ENCODE measurements around the gene C17orf50.
A peak's percentile ranks its signal among the peaks of the same experiment; 100 is the strongest.

Gene C17orf50

GRCh38 chr17:35734396-35734795 lies 26.3 kb upstream of the C17orf50 start:
- Histone ChIP-seq H3K27ac (ENCODE audit: low read length) (no peak overlapping the region), H3K9ac (ENCODE audit: low read length) (no peak overlapping the region), H3K27me3 (ENCODE audit: control insufficient read depth, insufficient read depth, low read length) (peaks cover 20% of the 10 kb centered on the region), H3K4me1 (ENCODE audit: control insufficient read depth, low read depth, low read length) (peaks cover 9% of the 10 kb centered on the region), H3K36me3 (ENCODE audit: control insufficient read depth, low read depth, low read length) (no peaks in the 10 kb centered on the region), H3K9me3 (ENCODE audit: control insufficient read depth, low read depth, low read length) (no peaks in the 10 kb centered on the region), H3K4me3 (ENCODE audit: low read length) (no peak overlapping the region)

DNA sequence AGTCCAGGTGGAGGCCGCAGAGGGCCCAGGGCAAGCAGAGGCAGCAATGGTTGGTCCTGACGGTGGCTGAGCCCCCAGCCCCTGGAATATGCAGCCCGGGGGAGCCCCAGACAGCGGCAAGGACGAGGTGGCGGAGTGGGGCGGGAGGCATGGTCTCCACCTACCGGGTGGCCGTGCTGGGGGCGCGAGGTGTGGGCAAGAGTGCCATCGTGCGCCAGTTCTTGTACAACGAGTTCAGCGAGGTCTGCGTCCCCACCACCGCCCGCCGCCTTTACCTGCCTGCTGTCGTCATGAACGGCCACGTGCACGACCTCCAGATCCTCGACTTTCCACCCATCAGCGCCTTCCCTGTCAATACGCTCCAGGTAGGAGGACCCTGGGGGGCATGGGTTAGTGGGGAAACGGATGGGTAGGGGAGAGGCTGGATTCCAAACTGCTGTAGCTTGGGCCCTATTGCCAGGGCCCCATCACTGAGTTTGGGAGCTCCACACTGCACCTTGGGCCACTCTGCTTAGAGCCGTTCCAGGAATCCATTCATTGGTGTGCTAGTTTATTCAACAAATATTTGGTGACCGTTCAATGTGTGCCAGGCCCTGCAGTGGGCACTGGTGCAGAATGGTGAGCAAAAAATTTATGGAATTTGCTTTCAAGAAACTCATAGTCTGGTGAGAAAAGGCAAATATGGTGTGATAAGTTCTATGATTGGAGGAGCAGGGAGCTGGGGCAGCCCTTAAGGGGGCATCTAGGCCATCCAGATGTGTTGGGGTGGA lies 25.5 kb upstream of the C17orf50 start:
- Histone ChIP-seq H3K9ac (ENCODE audit: low read length) (no peak overlapping the region), H3K27ac (ENCODE audit: low read length) (no peak overlapping the region)

GRCh38 chr17:35736236-35736635 lies 24.5 kb upstream of the C17orf50 start:
- peaks cover 34% of the 10 kb centered on the region for H3K27me3 ChIP-seq (ENCODE audit: control insufficient read depth, insufficient read depth, low read length)
- H3K4me1 ChIP-seq (ENCODE audit: control insufficient read depth, low read depth, low read length) = peaks cover under 1% of the 10 kb centered on the region
- no peaks in the 10 kb centered on the region for H3K36me3 ChIP-seq (ENCODE audit: control insufficient read depth, low read depth, low read length)
- H3K9me3 ChIP-seq (ENCODE audit: control insufficient read depth, low read depth, low read length) = no peaks in the 10 kb centered on the region
- H3K9ac ChIP-seq (ENCODE audit: low read length) = no peak overlapping the region
- no peak overlapping the region for H3K4me3 ChIP-seq (ENCODE audit: low read length)
- H3K27ac ChIP-seq (ENCODE audit: low read length) = no peak overlapping the region

More for the DNA sequence above, 25.5 kb upstream of the C17orf50 start:
- no peaks in the 10 kb centered on the region for H3K9me3 ChIP-seq (ENCODE audit: control insufficient read depth, low read depth, low read length)
- H3K27me3 ChIP-seq (ENCODE audit: control insufficient read depth, insufficient read depth, low read length) = peaks cover 28% of the 10 kb centered on the region
- H3K36me3 ChIP-seq (ENCODE audit: control insufficient read depth, low read depth, low read length) = no peaks in the 10 kb centered on the region
- peaks cover 4% of the 10 kb centered on the region for H3K4me1 ChIP-seq (ENCODE audit: control insufficient read depth, low read depth, low read length)
- H3K4me3 ChIP-seq (ENCODE audit: low read length) = no peak overlapping the region

DNA sequence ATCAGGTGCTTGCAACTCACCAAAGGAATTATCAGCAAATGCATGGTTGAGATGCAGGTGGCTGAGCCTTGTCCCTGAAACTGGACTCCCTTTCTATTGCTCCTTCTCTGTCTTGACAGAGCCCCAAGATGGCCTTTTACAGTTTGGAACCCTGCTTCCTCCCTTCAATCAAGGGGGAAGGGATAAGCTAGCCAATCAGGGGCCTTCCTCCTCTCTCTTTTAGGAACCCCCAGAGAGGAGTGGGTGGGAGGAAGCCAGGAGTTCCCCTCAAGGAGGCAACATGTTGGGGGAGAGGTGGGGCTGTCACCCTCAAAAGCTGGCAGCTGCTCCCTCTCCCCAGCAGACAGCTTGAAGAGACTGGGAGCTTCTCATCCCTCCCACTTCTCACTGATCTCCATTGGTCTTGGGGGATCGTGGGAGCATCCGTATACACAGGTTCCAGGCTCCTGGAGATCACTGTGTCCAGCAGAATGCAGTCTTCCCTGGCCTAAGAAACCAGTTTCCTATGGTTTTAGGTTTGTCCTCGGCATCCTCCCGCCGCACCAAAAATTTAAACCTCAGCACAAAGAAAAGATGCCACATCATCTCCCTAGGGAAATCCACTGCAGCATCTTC lies 22.1 kb upstream of the C17orf50 start:
- no peak overlapping the region for H3K27ac ChIP-seq (ENCODE audit: low read length)

GRCh38 chr17:35740216-35740615 lies 20.5 kb upstream of the C17orf50 start:
- no peaks in the 10 kb centered on the region for H3K4me1 ChIP-seq (ENCODE audit: control insufficient read depth, low read depth, low read length)
- no peak overlapping the region for H3K4me3 ChIP-seq (ENCODE audit: low read length)
- H3K9ac ChIP-seq (ENCODE audit: low read length) = no peak overlapping the region
- H3K36me3 ChIP-seq (ENCODE audit: control insufficient read depth, low read depth, low read length) = no peaks in the 10 kb centered on the region
- H3K27me3 ChIP-seq (ENCODE audit: control insufficient read depth, insufficient read depth, low read length) = peaks cover 49% of the 10 kb centered on the region
- H3K27ac ChIP-seq (ENCODE audit: low read length) = no peak overlapping the region
- H3K9me3 ChIP-seq (ENCODE audit: control insufficient read depth, low read depth, low read length) = no peaks in the 10 kb centered on the region

More for the DNA sequence above, 22.1 kb upstream of the C17orf50 start:
- H3K9me3 ChIP-seq (ENCODE audit: control insufficient read depth, low read depth, low read length) = no peaks in the 10 kb centered on the region
- H3K9ac ChIP-seq (ENCODE audit: low read length) = no peak overlapping the region
- H3K4me3 ChIP-seq (ENCODE audit: low read length) = no peak overlapping the region
- H3K4me1 ChIP-seq (ENCODE audit: control insufficient read depth, low read depth, low read length) = no peaks in the 10 kb centered on the region
- peaks cover 49% of the 10 kb centered on the region for H3K27me3 ChIP-seq (ENCODE audit: control insufficient read depth, insufficient read depth, low read length)
- H3K36me3 ChIP-seq (ENCODE audit: control insufficient read depth, low read depth, low read length) = no peaks in the 10 kb centered on the region

GRCh38 chr17:35740997-35741931 lies 19.4 kb upstream of the C17orf50 start:
- H3K27ac ChIP-seq (ENCODE audit: low read length) = no peak overlapping the region
- H3K9me3 ChIP-seq (ENCODE audit: control insufficient read depth, low read depth, low read length) = no peaks in the 10 kb centered on the region
- peak overlapping the region; percentile 31 for H3K4me3 ChIP-seq (ENCODE audit: low read length)
- no peaks in the 10 kb centered on the region for H3K36me3 ChIP-seq (ENCODE audit: control insufficient read depth, low read depth, low read length)
- peaks cover 49% of the 10 kb centered on the region for H3K27me3 ChIP-seq (ENCODE audit: control insufficient read depth, insufficient read depth, low read length)
- no peaks in the 10 kb centered on the region for H3K4me1 ChIP-seq (ENCODE audit: control insufficient read depth, low read depth, low read length)
- no peak overlapping the region for H3K9ac ChIP-seq (ENCODE audit: low read length)

- Histone ChIP-seq H3K4me3 (ENCODE audit: low read length) (no peak overlapping the region), H3K9me3 (ENCODE audit: control insufficient read depth, low read depth, low read length) (no peaks in the 10 kb centered on the region), H3K27ac (ENCODE audit: low read length) (no peak overlapping the region), H3K36me3 (ENCODE audit: control insufficient read depth, low read depth, low read length) (no peaks in the 10 kb centered on the region), H3K9ac (ENCODE audit: low read length) (no peak overlapping the region), H3K4me1 (ENCODE audit: control insufficient read depth, low read depth, low read length) (no peaks in the 10 kb centered on the region), H3K27me3 (ENCODE audit: control insufficient read depth, insufficient read depth, low read length) (peaks cover 49% of the 10 kb centered on the region)
These were observed 18.2 kb upstream of the C17orf50 start for GRCh38 chr17:35742496-35742895.

GRCh38 chr17:35742896-35743477 lies 17.7 kb upstream of the C17orf50 start:
- peaks cover 49% of the 10 kb centered on the region for H3K27me3 ChIP-seq (ENCODE audit: control insufficient read depth, insufficient read depth, low read length)
- H3K9ac ChIP-seq (ENCODE audit: low read length) = no peak overlapping the region
- no peaks in the 10 kb centered on the region for H3K36me3 ChIP-seq (ENCODE audit: control insufficient read depth, low read depth, low read length)

DNA sequence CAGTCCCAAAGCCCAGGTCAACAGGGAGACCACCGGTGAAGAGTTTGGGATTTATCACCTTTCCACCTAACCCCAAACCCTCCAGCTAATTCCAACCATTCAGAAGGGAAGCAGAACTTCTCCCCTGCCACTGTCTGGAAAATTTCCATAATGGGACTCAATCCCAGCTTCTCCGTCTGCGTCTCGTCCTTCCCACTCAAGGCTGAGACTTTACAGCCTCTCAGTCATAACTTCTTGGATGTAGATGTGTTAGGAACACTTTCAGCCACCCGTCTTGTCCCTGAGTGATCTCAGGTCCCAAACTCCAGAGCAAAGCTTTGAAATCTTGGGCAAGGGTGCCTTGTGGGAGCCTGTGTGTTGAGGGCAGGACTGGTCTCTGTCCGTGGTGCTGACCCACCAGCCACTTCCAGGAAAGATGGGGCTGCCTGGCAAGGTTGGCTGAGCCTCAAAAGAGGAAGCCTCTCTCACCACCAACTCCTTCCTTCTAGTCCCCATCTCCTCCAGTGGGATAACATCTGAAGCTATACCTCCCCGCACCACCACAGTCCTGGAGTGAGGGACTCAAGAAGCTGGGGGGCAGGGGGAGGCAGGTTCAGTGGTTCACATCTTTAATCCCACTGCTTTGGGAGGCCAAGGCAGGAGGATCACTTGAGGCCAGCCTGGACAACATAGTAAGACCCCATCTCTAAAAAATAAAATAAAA lies 16.9 kb upstream of the C17orf50 start:
- Histone ChIP-seq H3K4me3 (ENCODE audit: low read length) (no peak overlapping the region), H3K4me1 (ENCODE audit: control insufficient read depth, low read depth, low read length) (no peaks in the 10 kb centered on the region), H3K27me3 (ENCODE audit: control insufficient read depth, insufficient read depth, low read length) (peaks cover 43% of the 10 kb centered on the region)

More at GRCh38 chr17:35742896-35743477, 17.7 kb upstream of the C17orf50 start:
- H3K27ac ChIP-seq (ENCODE audit: low read length) = no peak overlapping the region
- no peaks in the 10 kb centered on the region for H3K4me1 ChIP-seq (ENCODE audit: control insufficient read depth, low read depth, low read length)
- no peak overlapping the region for H3K4me3 ChIP-seq (ENCODE audit: low read length)
- no peaks in the 10 kb centered on the region for H3K9me3 ChIP-seq (ENCODE audit: control insufficient read depth, low read depth, low read length)

GRCh38 chr17:35744830-35745229 lies 15.9 kb upstream of the C17orf50 start:
- no peak overlapping the region for H3K4me3 ChIP-seq (ENCODE audit: low read length)
- no peaks in the 10 kb centered on the region for H3K9me3 ChIP-seq (ENCODE audit: control insufficient read depth, low read depth, low read length)
- H3K27ac ChIP-seq (ENCODE audit: low read length) = no peak overlapping the region
- no peaks in the 10 kb centered on the region for H3K36me3 ChIP-seq (ENCODE audit: control insufficient read depth, low read depth, low read length)
- peaks cover 40% of the 10 kb centered on the region for H3K27me3 ChIP-seq (ENCODE audit: control insufficient read depth, insufficient read depth, low read length)
- H3K4me1 ChIP-seq (ENCODE audit: control insufficient read depth, low read depth, low read length) = no peaks in the 10 kb centered on the region
- no peak overlapping the region for H3K9ac ChIP-seq (ENCODE audit: low read length)

More for the DNA sequence above, 16.9 kb upstream of the C17orf50 start:
- Histone ChIP-seq H3K36me3 (ENCODE audit: control insufficient read depth, low read depth, low read length) (no peaks in the 10 kb centered on the region), H3K27ac (ENCODE audit: low read length) (no peak overlapping the region), H3K9me3 (ENCODE audit: control insufficient read depth, low read depth, low read length) (no peaks in the 10 kb centered on the region), H3K9ac (ENCODE audit: low read length) (no peak overlapping the region)

Data from iPS-18a (cell line).